COLO668 (cell line): ENCODE data around the gene EIF2AK3.

Source experiments
- DNase-seq: peaks from one replicate; lab custom pipeline; 2025; ENCODE audit not compliant: unreplicated experiment; lab: John Stamatoyannopoulos, UW

Gene EIF2AK3

DNA sequence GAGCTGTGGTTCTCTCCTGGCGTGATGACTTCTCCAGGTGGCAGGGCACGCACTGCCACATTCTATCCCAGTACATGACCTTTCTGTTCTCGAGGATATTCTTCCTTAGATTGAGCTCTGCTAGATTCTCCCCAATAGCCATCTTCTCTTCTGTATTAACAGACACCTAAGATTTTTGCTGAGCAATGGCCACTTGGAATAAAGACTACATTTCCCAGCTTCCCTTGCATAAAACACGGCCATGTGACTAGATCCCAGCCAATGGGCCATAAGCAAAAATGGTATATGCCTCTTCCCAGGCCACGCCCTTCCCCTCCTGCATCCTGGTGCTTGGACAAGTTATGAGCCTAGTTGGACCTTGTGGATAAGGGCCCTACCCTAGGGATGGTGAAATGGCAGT lies 82.1 kb downstream of the EIF2AK3 start:
- DNase-seq: no peak

DNA sequence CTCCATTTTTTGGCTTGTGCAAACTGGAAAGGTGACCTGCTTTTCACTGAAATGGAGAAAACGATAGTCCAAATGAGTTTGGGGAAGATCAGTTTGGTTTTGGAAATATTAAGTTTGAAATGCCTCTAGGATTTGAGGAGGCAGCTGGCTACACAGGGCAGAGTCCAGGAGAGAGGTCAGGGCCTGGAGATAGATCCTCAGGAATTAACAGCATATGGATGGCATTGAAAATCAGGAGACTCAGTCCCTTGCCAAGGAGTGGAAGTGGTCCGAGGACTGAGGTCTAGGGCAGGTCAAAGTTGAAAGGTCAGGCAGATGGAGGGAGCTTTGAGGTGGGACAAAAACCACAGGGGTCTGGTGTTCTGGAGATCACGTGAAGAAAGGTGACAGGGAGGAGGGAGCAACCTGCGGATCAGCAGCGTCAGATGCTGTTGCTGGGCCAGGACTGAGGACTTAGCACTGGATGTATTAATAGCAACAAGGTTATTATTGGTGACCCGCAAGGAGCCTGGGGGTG lies 83.7 kb downstream of the EIF2AK3 start:
- DNase-seq: no peak

DNA sequence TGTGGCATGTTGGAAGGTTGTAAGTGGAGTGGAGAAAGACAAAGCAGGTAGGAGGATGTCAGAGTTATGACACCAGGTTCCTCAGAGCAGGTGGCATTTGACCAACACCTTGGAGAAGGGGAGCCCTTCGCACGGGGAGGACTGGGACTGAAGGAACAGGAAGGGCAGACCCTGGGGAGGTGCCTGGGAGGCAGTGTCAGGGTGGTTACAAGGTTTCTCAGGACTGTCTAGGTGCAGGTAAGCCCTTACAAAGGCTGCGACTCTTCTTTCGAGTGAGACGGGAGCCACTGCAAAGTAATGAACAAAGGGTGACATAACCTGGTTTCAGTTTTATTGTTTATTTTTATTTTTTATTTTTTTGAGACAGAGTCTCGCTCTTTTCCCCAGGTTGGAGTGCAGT lies 84.6 kb downstream of the EIF2AK3 start:
- DNase-seq: no peak

DNA sequence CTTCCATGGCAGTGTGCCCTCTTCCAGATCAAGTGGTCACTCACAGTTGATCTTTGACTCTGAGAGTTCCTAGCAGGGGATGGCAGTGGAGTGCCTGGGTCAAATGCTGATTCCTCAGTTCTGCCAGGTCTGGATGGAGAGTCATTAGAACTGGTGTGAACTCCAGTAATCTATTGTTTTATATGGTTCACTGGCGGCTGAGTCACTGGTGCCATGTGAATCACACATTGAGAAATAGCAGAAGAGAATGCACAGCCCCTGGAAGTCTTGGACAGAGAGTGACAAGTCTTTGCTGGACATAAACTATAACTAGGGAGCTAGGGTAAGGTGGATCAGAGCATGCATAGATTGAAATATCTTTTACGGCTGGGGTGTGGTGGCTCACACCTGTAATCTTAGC lies 86.9 kb downstream of the EIF2AK3 start:
- no peak for DNase-seq

DNA sequence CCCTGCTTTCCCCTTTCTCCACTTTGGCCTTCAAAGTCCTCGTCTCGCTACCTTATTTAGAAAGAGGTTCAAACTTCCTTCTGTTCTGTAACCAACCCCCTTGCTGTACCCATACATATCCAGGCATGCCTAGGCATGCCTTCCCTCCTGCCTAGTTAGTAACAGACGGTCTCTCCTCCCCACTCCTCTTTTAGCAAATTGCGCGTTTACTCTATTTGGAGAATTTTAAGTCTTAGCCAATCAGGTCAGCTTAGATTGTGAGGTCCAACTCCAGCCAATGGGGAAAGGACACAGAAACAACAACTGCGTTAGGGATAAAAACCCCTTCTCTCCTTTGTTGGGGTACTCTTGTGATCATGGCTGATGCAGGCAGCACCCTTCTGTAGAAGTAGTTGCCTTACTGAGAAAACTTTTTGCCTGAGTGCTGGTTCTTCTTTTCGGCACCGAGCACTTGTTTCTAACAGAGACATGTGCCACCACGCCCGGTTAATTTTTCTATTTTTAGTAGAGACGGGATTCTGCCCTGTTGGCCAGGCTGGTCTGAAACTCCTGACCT lies 88.8 kb downstream of the EIF2AK3 start:
- DNase-seq: no peak

DNA sequence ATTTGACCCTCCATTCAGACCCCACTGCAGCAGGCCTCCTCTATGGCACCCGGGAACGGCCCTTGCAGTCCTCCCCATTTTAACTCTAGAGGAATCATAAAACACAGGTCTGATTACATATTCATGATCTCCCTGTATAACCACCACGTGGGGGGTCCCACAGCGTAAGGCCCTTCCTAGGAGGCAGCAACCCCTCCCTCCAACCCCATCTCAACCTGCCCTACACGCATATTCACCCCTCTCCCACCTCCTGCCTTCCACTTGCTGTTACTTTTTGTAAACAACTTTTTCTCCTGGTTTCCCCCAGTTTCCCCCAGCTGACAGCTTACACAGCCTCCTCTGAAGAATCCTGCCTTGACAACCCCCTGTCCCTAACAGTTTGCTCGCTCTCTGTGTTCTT lies 89.6 kb downstream of the EIF2AK3 start:
- DNase-seq: no peak

DNA sequence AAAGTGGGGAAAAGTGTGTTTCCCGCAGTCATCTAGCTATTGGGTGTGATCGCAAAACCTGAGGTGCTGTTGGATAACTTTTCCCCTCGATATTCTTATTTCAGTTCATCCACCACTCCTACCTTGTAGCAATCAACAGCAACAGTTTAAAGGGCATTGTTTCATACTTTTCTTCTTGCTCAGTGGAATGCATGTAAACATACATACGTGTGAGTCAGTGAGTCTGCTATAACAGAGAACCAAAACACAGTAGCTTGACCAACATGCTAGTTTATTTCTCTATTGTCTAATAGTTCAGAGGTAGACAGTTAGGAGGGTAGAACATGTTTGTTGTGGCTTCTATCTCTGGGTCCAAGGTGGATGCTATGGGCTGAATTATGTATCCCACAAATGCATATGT lies 97.2 kb downstream of the EIF2AK3 start:
- DNase-seq: no peak

DNA sequence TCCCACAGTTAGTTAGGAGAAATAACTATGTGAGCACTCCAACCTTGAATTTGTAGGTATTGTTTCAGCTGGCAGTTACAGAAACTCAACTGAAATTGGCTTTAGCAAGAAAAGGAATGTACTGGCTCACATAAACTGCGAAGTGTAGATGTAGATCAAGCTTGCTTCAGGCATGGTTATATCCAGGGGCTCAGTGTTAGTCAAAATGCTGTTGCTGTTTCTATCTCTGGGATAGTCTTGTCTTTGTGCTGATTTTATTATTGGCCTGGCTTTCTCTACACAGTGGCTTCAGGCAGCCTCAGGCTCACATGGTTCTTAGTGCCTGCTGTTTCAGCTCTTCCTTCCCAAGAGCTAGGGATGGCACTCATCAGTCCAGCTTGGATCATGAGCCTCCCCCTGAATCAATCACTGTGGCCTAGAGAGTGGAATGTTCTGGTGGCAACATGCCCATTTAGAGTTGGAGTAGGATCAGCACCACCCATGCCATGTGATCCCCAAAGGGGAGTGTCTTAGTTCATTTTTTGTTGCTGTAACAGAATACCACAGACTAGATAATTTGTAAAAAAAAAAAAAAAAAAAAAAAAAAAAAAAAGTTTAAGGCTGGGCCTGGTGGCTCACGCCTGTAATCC lies 105.7 kb downstream of the EIF2AK3 start:
- DNase-seq: no peak

DNA sequence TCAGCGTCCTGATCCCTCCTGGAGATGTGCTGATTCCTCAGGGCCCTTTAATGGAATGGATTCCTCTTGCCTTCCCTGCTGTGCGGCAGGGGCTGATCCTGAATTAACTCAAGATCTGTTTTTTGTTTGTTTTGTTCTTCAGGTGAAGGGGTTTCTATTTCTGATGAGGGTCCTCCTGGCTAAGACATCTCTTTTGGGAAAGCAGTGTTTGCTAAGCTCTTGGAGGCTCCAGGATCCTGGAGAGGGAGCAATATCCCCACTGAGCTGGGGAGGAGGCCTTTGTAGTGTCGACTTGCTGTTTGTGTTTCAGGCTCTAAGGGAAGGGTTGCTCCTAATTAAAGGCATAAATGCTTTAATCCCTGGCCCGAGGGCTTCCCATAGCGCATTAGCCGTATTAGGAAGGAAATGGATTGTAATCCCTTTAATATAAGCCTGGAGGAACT lies 109.5 kb downstream of the EIF2AK3 start:
- no peak for DNase-seq
